SKM-1 (cell line): ENCODE results near the gene RACGAP1.

Experiments
- DNase-seq: peaks from one replicate; lab custom pipeline; 2025; ENCODE audit not compliant: unreplicated experiment; lab: John Stamatoyannopoulos, UW

Gene RACGAP1

DNA sequence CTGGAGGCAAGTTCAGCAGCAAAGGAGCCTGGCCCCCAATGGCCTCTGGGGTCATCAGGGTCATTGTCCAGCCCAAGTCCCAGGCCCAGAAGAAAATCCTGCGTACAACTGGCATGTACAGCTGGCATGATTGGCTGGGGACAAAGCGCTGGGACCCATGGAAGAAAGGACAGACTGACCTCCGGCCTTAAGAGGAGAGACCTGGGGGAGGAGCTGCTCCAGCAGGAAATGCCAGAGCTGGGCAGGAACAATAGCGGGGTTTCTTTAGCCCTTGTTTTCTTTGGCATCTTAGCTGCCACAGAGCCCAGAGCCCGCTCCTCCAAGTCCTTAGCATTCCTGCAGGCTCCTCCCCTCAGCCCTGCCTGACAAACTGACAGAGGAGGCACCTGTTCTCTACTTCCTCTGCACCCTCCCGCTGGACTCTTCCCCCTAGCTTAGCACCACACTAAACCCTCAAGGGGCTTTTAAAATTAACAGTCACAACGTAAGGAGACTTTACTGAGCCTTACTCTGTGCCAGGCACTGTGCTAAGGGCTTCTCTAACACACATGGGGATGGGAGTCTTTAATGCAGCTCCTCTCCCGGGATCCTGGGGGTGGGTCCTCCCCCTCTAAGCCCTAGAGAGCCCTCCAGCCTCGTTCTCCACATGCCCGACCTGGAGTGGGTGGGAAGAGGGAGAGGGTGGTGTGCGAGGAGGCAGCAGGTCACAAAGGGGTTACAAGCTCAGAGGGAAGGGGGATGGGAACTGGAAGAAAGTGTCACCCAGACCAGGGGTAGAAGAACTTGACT is 65.4 kb downstream of the RACGAP1 start:
- no peak for DNase-seq

DNA sequence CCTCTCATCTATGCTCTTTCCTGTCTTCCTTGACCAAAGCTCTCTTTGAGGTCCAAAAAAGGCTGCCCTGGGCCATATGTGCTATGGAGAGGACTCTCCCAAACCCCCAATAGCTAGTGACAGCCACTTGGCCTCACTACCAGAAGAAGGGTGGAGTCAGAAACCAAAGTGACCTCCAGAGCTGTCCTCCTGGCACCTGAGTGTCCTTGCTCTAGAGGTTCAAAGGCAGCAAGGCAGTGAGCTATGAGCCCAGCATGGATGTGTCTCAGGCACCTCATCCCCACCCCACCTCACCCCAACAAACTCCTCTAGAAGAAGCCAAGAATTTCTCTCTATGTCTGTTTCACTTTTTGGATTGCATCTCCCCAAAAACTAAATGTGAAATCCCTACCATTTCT is 67.7 kb downstream of the RACGAP1 start:
- no peak for DNase-seq

DNA sequence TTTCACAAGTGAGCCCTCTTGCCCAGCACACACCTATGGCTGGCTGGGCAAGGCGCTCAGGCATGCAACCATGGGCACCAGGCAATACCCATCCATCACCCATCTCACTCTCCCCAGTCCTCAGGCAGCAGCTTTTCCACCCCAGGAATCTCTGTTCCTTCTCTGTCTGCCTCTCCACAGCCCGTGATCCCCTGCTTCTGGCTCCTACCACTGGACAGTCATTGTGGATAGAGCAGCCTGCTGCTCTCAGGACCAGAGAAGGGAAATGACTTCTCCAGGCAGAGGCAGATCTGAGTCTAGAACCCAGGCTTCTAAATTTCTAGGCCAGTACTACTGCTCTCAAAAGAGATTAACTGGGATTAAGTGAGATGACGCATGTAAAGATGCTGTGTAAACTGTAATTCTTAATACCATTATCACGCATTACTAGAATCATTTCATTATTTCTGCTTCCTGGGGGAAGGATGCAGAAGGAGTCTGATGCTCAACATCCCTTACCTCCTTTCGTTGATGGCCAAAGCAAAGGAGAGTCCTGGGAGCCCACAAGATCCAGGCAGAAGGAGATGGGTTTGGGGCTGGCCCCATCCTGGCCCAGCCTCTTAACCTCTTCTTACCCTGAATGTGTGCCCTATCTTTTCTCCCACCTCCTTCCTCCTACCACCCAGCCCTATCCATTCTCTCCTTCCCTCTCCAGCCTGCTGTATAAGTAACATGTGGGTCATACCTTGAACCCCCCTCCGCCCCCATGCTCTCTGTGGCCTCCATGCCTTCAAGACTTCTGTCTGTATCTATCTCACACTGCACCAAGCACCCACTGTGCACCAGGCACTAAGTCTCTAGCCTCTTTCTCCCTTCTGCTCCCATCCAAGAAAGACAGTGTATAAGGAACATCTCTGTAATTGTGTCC is 68.4 kb downstream of the RACGAP1 start:
- DNase-seq = no peak

DNA sequence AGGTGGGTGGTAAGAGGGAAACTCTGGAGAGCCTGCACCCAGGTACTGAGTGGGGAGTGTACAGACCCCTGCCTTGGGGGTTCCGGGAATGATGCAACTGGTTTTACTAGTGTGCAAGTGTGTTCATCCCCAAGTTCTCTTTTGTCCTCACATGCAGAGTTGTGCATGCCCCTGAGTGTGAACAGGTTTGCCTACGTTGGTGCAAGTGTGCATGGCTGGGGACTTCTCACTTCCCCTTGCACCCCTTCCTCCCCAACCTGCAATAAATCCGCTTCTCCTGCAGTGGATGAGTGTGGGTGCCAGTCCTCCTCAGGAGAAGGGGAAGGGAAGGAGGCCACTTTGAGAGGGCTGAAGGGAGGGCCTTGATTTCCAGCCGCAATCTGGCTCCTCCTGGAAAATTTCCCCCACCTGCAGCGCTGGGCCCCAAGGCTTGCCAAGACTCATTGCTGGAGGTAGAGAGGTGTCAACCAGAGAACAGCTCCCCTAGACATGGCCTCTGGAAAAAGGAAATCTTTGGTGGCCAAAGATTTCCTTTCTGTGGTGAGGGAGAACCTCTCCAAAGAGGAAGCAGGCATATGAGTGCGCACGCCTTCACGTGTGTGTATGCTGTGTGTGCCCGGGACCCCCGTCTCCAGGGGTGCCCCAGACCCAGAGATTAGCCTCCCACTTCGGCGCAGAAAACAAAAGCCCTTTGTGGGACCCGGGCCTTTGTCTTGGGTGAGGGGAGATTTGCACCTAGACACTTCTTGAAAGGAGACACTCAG is 69.2 kb downstream of the RACGAP1 start:
- no peak for DNase-seq

DNA sequence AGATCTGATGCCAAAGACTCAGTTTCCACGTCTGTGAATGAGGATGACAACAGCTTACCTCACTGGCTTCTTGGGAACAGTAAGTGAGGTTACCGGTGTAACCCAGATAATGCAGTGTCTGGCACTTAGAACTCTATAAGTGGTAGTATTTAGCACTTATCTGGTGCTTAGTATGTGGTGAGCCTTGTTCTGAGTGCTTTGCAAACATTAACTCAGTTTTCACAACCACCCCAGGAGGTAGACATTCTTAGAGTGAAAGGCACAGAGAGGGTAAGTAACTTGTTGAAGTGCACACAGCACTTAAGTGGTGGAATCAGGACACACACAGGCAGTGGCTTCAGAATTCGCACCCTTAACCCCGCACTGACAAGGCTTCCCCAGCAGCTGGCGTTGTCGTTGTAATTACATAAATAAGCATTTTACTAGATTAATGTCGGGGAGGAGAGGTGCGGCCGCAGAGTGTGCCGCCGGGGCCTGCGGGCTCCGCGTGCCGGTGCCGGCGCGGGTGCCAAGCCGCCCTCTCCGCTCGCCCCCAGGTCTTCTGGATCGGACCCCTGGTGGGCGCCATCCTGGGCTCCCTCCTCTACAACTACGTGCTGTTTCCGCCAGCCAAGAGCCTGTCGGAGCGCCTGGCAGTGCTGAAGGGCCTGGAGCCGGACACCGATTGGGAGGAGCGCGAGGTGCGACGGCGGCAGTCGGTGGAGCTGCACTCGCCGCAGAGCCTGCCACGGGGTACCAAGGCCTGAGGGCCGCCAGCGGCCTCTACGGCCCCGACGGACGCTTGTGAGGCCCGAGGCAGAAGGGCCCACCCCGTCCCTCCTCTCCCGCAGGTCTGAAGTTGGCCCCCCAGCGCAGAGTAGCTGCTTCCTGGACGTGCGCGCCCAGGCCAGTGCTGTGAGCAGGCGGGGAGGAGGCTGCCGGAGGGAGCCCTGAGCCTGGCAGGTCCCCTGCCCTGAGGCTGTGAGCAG is 70.1 kb downstream of the RACGAP1 start:
- DNase-seq = no peak

DNA sequence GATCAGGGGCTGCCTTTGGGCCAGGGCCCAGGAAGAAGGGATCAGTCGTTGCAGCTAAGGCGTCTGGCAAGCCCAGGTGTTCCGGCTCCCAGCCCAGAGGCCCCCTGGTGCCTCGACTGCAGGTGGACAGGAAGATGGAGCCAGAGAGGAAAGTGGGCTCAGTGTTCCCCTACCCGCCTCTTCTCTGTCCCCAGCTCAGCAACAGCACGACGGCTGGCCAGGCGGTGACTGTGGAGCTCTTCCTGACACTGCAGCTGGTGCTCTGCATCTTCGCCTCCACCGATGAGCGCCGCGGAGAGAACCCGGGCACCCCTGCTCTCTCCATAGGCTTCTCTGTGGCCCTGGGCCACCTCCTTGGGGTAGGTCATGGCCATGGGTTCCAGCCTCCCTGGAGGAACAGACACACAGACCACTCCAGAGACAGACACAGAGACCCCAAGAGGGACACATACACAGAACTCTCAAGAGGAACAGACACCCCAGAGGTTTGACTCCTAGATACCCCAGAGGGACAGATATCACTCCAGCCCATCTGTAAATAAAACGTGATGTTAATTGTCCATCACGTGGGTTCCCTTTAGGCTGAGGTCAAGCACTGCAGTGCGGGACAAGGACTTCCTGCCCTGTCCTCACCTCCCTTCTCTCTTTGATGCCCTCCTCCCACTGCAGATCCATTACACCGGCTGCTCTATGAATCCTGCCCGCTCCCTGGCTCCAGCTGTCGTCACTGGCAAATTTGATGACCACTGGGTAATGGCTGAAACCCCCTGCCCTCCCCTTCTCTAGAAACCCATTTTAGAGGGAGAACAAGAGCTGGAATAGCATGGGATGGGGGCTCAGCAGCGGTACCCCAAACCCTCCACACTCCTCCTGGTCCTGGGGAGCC is 71.1 kb downstream of the RACGAP1 start:
- DNase-seq = no peak

DNA sequence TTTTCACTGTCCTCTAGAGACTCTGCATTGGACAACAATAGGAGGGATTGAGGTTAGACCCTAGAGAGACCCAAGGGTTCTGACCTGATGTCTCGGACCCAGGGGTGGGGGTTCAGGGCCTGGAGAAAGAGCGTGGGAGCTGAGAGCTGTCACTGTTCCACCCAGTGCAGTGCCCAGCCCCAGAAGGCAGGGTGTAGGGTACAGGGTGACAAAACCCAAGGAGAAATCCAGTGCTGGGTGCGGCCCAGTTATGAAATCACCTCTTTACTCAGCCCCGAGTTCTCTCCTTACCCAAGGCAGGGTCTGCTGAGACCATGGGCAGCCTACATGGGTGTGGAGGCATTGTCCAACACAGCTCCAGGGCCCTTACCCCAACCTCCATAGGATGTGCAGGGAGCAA is 72.1 kb downstream of the RACGAP1 start:
- DNase-seq = no peak

DNA sequence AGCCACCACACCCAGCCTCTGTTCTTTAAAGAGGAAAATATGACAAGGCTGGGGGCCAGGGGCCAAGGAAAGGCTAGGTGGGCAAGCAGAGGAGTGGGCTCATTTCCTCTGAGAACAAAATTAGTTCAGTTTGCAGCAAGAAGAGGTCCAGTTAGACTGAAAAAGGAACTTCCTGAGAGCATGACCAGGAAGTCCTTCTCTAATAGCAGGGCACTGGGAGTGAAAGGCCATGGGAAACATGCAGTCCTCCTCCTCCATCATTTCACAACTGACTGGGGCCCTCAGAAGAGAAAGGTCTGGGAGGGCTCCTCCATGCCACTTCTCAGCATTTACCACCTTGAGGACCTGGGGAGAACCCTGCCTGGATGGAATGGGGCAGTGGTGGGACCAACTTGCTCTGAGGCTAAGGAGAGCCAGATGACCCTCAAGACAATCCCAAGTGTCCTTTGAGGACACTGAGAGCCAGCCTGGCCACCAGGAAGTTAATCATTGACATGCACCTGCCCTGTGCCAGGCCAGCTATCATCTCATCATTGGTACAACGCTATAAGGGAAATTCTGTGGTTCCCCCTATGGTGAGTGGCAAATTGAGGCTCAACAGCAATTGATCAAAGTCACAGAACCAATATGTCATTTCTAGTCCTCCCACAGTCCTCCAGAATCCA is 72.8 kb downstream of the RACGAP1 start:
- no peak for DNase-seq

DNA sequence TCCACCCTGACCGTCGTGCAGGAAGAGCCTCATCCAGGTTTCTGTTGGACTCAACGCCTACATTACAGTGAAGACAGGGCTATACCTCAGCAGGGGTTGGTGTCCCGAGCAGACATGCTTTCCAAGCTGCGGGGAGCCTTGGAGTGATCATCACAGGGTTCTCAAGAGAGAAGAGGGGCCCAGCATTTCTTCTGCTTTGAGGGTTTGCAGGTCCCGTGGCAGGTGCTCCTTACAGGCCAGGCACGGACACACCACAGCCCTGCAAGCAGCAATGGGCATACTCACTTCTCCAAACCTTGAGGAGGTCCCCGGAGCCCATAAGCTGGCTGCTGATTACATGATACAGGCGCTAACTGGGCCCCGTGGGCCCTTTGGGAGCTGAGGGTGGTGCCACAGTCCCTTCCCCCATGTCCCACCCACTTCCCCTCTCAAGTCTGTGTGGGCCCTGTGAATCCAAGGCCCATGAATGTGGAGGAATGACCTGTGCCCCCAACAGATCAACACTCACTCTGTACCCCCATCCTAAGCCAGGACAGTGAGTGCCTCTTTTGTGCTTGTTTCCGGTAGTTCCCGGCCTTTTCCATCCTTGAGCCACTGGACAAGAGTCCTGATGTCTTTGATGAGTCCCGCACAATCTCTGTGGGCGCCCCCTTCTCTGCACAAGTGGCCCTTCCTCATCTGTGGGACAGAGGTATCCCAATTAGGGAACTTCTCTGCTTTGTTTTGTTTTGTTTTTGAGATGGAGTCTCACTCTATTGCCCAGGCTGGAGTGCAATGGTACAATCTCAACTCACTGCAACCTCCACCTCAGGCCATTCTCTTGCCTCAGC is 73.7 kb downstream of the RACGAP1 start:
- no peak for DNase-seq

DNA sequence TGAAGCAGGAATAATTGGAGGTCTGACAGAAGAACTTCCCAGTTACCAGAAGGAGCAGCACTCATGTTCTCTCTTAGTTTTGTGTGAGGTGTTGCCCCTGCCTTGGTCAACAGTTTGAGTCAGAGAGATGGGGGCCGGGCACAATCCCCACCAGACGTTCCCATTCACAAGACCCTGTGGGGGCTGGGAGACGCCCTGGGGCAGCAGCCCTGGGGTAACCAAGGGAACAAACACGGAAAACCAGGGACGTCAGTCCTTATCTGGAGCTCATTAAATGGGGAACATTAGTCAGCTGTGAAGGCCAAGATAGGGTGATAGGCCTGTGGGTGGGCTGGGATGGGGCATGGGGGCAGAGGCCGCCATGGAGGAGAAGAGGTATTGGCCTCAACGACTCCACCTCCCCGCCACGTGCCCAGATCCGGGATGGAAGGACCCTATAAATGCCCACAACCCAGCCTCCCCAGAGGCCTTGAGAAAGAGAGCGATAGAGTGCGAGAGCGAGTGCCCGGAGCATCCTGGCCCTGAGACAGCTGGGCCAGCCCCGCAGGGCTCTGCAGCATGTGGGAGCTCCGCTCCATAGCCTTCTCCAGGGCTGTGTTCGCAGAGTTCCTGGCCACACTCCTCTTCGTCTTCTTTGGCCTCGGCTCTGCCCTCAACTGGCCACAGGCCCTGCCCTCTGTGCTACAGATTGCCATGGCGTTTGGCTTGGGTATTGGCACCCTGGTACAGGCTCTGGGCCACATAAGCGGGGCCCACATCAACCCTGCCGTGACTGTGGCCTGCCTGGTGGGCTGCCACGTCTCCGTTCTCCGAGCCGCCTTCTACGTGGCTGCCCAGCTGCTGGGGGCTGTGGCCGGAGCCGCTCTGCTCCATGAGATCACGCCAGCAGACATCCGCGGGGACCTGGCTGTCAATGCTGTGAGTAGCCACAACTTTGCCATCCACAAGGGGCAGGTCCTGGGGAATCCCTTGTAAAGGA is 74.7 kb downstream of the RACGAP1 start, which contains the start of gene AQP2:
Gene AQP2 (plus strand): TSS at position 465 of the 979 bp plus-strand sequence. CDS start 94 bp downstream, at position 559.
- DNase-seq = no peak

DNA sequence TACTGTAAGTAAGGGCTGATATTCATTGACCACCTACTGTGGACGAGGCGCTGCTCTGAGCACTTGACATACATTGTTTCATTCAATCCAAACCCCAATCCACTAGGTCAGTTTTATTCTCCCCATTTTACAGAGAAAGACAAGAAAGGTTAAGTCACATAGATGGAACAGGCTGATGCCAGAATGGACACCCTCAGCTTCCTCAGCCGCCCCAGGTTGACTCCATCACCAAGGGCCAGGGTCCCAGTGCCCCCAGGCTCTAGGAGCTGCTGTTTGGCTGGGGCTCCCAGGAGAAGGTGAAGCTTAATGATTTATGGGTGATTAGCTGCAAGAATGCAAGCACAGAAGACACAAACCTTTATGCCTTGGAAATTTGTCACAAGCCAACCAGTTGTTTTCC is 75.4 kb downstream of the RACGAP1 start:
- DNase-seq = no peak

DNA sequence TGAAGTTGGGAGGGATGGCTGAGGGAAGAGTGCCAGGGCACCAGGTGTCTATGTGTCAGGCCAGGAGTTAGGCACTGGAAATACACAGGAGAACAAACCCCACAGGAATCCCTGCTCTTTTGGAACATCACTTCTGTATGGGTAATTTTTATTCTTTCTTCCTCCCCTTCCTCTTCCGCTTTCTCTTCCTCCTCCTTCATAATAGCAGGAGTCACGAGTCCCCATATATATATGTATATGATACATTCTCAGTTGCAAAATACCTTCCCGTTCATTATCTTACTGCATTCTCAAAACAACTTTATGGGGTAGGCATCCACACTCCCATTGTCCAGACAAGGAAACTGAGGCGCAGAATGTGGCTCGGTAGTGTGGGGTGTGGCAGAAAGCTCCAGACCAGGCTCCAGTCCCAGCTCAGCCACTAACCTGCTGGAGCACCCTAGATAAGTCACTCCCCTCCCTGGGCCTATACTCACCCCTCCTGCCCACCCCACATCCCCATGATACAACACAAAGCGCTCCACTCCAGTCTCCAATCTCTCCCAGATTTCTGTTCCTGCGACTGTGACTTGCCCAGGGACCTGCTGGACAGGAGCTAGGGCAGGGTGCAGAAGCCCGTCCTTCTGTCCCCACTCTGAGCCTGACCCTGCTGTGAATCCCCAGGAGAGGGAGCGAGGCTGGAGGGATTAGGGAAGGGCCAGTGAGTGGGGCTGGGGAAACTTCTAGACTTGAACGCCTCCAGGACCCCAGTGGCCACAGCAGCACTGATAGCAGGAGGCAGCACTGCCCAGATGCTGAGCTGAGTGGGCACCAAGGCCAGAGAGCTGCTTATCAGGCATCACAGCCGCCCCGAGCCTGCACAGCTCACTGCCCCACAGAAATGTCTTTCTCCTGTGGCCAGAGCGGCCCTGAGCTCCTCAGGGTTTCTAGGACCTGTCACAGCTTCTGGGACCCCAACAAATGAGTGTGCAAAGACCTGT is 76.1 kb downstream of the RACGAP1 start:
- no peak for DNase-seq

DNA sequence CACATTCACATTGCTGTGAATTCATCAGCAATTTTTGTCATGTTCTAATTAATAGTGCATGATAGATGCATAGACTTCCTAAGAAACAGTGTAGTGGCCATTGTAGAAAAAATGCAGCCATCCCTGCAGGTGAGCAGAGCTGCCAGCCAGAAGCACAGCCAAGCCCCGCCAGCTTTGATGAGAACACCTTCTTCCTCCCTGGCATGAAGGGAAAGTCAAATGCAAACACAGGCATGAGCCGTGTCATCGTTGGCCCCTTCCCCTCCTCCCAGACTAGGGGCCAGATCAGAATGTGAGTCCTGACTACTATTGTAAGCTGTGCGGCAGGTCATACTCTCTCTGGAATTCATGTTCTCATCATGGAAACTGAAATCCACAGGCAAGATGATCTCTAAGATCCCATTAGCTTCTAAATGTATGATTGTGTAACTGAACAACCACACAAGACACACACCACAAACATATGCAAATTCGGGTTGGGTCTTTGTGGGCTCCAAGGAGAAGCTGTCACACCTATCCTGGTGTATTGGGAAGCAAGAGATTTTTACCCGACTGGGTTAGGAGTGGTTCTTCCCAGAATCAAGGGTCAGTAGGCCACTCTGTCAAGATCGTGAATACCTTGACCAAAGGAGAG is 77.6 kb downstream of the RACGAP1 start:
- DNase-seq = no peak

DNA sequence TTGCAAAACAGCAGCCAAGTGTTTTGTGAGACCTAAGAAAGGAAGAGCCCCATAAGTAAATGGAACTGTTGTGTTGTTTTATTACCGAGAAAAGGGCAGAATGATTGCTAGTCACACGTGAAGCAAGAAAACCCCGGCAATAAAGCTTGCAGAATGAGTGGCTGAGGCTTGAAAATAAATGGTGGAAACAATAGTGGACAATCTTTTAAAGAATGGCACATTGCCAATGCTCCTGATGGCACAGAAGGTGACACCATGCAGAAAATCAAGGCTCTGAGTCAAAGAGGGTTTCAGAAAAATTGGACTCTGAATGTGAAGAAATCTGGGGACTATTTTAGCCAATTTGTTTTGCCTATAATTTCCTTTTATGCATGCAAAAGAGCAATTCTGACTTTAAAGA is 78.8 kb downstream of the RACGAP1 start:
- no peak for DNase-seq

DNA sequence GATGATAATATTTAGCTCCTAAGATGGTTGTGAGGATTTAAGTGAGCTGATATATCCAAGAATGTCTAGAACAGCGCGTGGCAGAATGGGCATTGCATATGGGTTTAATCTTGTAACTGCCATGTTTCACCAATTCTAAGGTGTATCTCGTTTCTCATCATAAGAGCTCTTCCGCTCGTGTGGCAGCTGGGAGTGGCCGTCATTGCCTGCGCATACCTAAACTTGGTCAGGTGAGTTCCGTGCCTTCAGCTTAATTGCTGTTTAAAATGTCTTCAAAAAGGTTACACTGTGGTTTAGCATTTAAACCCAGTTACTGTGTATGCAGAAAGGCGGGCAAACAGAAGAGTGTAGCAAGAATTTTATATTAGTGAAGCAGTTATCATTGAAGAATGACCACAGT is 79.2 kb downstream of the RACGAP1 start:
- no peak for DNase-seq
